MM.1S (cell line): ENCODE measurements around the gene STMND1.

Experiments
- DNase-seq: peaks from one replicate; pipeline ENCODE4 v3.0.0-alpha.2; 2015
- H2AFZ ChIP-seq: fragments of 300-600 bp; sonication (generic); 2 replicates; pipeline ENCODE4 v1.6.0; 2016; ENCODE audit warnings: antibody characterized with exemption, low read length
- H3F3A ChIP-seq: fragments of 300-600 bp; sonication (generic); 2 replicates; pipeline ENCODE4 v1.6.1; 2016; ENCODE audit warnings: mild to moderate bottlenecking, antibody characterized with exemption, low read length, moderate library complexity, mixed read lengths; ENCODE audit not compliant: insufficient read depth
- H3K27ac ChIP-seq: fragments of 300-600 bp; sonication (generic); 2 replicates; pipeline ENCODE4 v1.5.1; 2016; ENCODE audit warnings: mild to moderate bottlenecking, low read length
- H3K27me3 ChIP-seq: fragments of 300-600 bp; sonication (generic); replicated peaks from 2 replicates; pipeline ENCODE4 v1.6.0; 2016; ENCODE audit warnings: low read length; ENCODE audit not compliant: insufficient read depth
- H3K36me3 ChIP-seq: fragments of 300-600 bp; sonication (generic); replicated peaks from 2 replicates; pipeline ENCODE4 v1.6.1; 2016; ENCODE audit warnings: mild to moderate bottlenecking, low read length, mixed read lengths; ENCODE audit not compliant: insufficient read depth
- H3K4me1 ChIP-seq: fragments of 300-600 bp; sonication (generic); 2 replicates; pipeline ENCODE4 v1.6.1; 2016; ENCODE audit warnings: low read length, mixed read lengths
- H3K4me2 ChIP-seq: fragments of 300-600 bp; sonication (generic); 2 replicates; pipeline ENCODE4 v1.6.0; 2016; ENCODE audit warnings: low read depth, low read length
- H3K4me3 ChIP-seq: fragments of 300-600 bp; sonication (generic); 2 replicates; pipeline ENCODE4 v1.5.1; 2016; ENCODE audit warnings: low read length, mixed read lengths
- H3K79me2 ChIP-seq: fragments of 300-600 bp; sonication (generic); 2 replicates; pipeline ENCODE4 v1.6.1; 2016; ENCODE audit warnings: mixed run types, low read length, mixed read lengths
- H3K9ac ChIP-seq: fragments of 300-600 bp; sonication (generic); 2 replicates; pipeline ENCODE4 v1.6.1; 2016; ENCODE audit warnings: low read length, mixed read lengths
- H3K9me2 ChIP-seq: fragments of 300-600 bp; sonication (generic); replicated peaks from 2 replicates; pipeline ENCODE4 v1.6.1; 2016; ENCODE audit warnings: mild to moderate bottlenecking, low read length, mixed read lengths; ENCODE audit not compliant: insufficient read depth
- H3K9me3 ChIP-seq: fragments of 300-600 bp; sonication (generic); replicated peaks from 2 replicates; pipeline ENCODE4 v1.6.1; 2016; ENCODE audit warnings: mild to moderate bottlenecking, low read length, mixed read lengths; ENCODE audit not compliant: insufficient read depth
- H4K20me1 ChIP-seq: fragments of 300-600 bp; sonication (generic); 2 replicates; pipeline ENCODE4 v1.6.1; 2016; ENCODE audit warnings: mild to moderate bottlenecking, low read length, moderate library complexity, mixed read lengths; ENCODE audit not compliant: insufficient read depth
- CTCF ChIP-seq: fragments of 300-600 bp; sonication (generic); IDR thresholded peaks from 2 replicates; pipeline ENCODE4 v1.5.1; 2016; ENCODE audit warnings: antibody characterized with exemption, low read length, mixed read lengths
- EZH2 ChIP-seq: fragments of 300-600 bp; sonication (generic); optimal IDR thresholded peaks from 2 replicates; pipeline ENCODE3; 2017; ENCODE audit warnings: low read depth, mild to moderate bottlenecking, antibody characterized with exemption, low read length, mixed read lengths
- EZH2phosphoT487 ChIP-seq: fragments of 300-600 bp; sonication (generic); IDR thresholded peaks from 2 replicates; pipeline ENCODE4 v1.6.1; 2018; ENCODE audit warnings: antibody characterized with exemption, low read length

Gene STMND1

DNA sequence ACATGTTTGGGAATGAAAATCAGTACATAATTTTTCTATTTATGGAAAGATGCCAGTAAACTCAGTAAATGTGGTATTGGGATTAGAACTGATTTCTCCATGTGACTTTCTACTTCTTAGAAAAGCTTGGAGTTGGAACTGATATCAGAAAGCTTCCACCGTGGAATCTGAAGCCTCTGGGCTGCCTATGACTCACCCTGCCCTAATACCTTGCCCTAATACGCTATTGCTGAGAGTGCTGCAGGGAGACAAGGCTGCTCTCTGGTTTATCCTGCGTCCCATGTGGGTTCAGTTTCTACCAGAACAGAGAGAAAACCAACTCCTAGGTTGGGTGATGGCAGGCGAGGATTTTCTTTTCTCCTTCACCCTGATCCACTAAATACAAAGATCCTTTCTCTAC, 3.3 kb upstream of the STMND1 start:
- Histone ChIP-seq H3K9ac (no peak overlapping the region), H3K79me2 (no peaks in the 10 kb centered on the region), H4K20me1 (no peaks in the 10 kb centered on the region), H3K4me1 (no peaks in the 10 kb centered on the region), H2AFZ (no peak overlapping the region), H3K9me3 (no peaks in the 10 kb centered on the region), H3F3A (no peaks in the 10 kb centered on the region), H3K27ac (no peak overlapping the region), H3K36me3 (no peaks in the 10 kb centered on the region), H3K27me3 (no peaks in the 10 kb centered on the region), H3K4me3 (no peak overlapping the region), H3K9me2 (no peaks in the 10 kb centered on the region), H3K4me2 (no peak overlapping the region)
- DNase-seq, result no peak
- TF ChIP-seq EZH2phosphoT487 (no peak), EZH2 (no peak), CTCF (no peak)

DNA sequence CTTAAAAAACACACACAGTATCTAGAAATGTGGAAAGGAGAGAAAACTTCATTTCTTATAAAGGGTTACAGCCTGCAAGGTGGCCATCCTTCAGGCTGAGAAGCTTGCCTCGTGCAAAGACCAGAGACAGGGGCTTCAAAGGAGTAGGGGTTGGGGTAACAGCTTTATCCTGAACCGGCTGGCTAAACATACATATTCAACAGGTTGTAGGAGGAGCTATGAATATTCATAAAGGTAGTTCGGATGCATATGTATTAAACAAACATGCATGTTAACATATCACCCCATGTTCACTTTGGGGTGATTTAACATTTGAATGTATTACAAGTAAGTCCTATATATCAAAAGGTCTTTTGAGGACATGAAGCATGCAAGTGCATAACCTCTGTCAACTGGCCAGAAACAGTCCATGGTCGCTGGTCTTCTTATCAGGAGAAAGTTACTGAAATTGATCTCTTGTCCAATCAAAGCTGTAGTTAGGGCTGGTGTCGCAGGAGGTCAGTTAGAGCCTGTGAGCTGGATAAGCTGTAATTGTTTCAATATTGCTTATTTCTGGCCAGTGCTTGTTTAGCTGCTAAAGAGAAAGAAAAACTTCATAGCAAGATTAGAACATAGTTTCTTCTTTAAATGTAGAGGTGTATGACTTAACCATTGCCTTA, 2.3 kb upstream of the STMND1 start:
- Histone ChIP-seq H4K20me1 (no peaks in the 10 kb centered on the region), H3K4me1 (no peaks in the 10 kb centered on the region), H3K9ac (no peak overlapping the region), H3K9me3 (no peaks in the 10 kb centered on the region), H3K4me2 (no peak overlapping the region), H3F3A (no peaks in the 10 kb centered on the region), H3K27me3 (no peaks in the 10 kb centered on the region), H3K27ac (no peak overlapping the region), H3K9me2 (no peaks in the 10 kb centered on the region), H3K36me3 (no peaks in the 10 kb centered on the region), H3K79me2 (no peaks in the 10 kb centered on the region), H2AFZ (no peak overlapping the region), H3K4me3 (no peak overlapping the region)
- no peak for DNase-seq
- no peak for TF ChIP-seq EZH2
- no peak for TF ChIP-seq CTCF
- TF ChIP-seq EZH2phosphoT487, result no peak

- H3K4me2 ChIP-seq, result no peak overlapping the region
- no peak overlapping the region for H2AFZ ChIP-seq
- H3K9ac ChIP-seq, result no peak overlapping the region
- no peaks in the 10 kb centered on the region for H3F3A ChIP-seq
- H4K20me1 ChIP-seq, result no peaks in the 10 kb centered on the region
- H3K79me2 ChIP-seq, result no peaks in the 10 kb centered on the region
- H3K4me3 ChIP-seq, result no peak overlapping the region
- DNase-seq, result no peak
- H3K4me1 ChIP-seq, result no peaks in the 10 kb centered on the region
- no peaks in the 10 kb centered on the region for H3K9me2 ChIP-seq
- TF ChIP-seq CTCF (no peak), EZH2phosphoT487 (no peak), EZH2 (no peak)
- H3K27me3 ChIP-seq, result no peaks in the 10 kb centered on the region
- H3K27ac ChIP-seq, result no peak overlapping the region
- no peaks in the 10 kb centered on the region for H3K36me3 ChIP-seq
- no peaks in the 10 kb centered on the region for H3K9me3 ChIP-seq
Measured at GRCh38 chr6:17100806-17101205, 1.0 kb upstream of the STMND1 start.
